Endometrium (tissue), 2 donors: ENCODE results near the gene FMN1.

Source experiments
- FAIRE-seq: peaks from 2 replicates; lab custom pipeline; 2012; peaks lifted over from hg19 to GRCh38; lab: Jason Lieb, UNC
- donor health status: control.
- donor health status: control.

FMN1 gene

DNA sequence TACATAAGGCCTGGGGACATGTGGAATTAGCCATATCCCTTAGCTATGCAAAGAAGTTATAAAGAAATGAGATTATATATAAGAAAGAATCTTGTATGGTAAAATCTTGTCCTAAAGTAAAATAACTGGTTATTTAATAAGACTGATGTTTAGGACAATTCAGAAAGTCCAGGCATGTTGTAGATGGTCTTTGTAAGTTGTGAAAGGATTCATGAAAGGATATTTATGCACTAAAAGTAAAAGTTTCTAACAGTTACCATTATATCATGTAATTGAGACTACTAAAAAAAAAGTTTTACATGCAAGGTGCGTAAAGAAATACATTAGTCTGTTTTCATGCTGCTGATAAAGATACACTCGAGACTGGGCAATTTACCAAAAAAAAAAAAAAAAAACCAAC, 146.3 kb downstream of the FMN1 start:
- no peak for FAIRE-seq

DNA sequence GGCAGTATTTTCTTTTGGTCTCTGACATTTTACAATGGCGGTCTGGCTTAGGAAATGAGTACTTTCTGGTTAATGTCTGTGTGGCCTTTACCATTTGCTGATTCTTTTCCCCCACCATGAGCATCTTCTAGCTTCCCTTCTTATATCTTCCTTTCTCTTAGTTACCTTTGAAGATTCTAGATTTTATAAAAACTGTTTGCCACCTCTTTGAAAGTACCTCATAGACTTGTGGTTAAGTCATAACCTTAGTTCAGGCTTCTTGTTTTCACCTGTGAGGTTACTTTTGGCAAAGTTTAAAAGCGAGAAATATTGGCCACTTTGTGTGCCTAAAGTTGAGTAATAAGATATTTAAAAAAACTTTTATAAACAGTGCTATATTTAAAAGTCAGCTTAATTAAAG, 147.4 kb downstream of the FMN1 start:
- no peak for FAIRE-seq

DNA sequence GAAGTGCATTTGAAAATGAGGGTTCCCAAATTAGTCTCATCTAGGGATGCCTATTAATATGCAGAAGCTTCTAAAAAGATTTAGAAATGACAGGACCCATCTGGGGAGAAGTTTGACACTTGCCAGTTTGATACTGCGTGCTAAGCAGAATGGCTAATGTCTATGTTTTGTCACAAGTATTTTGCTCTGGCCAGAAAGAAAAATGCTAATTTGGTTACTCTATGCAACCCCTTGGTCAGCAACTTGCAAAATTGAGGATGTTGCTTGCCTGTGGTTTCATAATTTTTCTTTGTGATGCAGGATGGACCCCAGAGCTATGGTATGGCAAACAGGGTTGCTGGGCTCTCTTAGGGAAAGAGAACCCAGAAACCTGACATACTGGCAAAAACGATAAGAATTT, 148.2 kb downstream of the FMN1 start:
- FAIRE-seq: no peak

DNA sequence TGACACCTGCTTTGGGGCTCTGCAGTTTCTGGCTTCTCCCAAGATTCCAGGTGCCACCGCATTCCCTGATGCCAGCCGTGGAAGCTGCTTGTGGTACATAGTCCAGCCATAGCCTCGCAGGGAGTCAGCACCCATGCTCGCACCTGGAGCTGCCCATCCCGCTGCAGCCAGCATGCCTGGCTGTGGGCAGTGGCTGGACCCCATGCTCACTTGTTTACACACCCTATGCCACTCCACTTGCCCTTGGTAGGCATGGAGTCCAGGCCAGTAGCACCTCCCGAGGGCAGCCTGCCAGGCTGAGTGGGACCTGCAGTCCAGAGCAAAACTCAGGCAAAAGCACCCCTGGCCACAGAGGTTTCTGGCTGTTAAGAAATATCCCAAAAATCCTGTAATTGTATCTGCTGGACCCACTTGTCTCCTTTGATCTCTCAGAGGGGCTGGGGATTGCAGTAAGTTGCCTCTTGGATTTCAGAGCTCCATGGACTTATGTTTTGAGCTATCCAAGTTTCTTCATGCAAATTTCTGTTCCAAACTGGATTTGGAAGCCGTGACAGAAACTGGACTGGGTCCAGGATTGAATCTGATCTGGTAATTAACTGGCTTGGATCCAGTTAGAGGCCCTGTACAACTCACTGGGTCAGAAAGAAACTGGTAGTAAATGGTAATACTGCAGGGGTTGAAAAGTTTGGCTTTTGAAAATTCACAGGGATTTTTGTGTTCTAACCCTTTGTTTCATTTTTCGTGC, 149.3 kb downstream of the FMN1 start:
- no peak for FAIRE-seq

DNA sequence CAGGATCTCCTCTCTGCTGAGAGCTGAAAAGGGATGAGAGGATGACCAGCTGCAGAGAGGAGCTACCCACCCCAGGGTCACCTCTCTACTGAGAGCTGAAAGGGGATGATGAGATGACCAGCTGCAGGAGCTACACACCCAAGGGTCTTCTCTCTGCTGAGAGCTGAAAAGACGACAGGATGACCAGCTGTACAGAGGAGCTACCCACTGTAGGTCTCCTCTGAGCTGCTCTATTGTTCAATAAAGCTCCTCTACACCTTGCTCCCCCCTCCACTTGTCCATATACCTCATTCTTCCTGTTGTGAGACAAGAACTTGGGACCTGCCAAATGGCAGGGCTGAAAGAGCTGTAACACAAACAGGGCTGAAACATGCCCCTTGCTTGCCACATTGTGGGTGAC, 149.9 kb downstream of the FMN1 start:
- no peak for FAIRE-seq

DNA sequence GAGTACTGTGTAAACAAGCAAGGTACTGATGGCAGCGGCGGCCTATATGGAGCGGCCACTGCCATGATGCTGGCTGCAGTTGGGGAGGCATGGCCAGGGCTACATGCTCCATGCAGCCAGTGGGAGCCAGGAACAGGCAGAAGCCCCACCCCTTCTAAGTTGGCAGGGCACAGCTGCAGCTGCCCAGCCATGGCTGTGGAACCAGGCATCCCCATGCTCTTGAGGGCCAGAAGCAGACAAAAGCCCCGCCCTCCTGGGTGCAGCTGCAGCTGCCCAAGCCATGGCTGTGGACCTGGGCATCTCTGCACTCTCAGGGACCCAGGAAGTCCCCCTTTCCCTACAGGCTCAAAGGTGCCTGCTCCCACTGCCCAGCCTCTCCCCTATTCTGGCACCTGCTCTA, 150.9 kb downstream of the FMN1 start:
- FAIRE-seq: no peak

DNA sequence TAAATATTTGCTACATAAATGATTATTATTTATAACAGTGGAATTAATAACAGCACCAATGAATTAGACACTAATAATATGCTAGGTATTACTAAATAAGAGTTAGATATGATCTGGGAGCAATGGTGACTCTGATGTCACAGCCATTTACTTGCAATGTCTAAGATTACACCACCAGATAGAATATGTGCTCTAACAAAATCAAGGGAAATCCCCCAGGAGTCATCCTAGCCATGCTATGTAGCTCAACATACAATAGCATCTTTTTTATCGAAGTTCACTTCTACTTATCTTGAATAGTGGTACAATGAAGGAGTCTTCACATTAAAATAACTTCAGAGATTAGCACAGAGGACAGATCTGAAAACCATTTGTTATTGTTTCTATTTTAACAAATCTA, 154.0 kb downstream of the FMN1 start:
- no peak for FAIRE-seq

DNA sequence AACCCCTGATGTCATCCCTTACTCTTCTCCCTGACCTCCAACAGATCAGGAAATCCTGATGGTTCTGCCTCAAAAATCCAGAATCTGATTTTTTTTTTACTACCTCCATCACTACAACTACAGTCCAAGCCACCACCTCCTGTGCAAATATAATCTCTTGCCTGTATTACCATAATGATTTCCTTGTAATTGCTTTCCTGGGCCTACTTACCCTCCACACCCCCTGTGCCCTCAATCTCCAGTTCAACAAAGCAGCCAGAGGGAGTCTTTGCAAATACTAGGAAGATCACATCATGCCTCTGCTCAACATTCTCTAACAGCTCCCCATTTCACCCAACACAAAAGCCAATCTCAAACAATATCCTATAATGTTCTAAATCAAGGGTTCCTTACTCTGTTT, 159.9 kb downstream of the FMN1 start:
- no peak for FAIRE-seq

DNA sequence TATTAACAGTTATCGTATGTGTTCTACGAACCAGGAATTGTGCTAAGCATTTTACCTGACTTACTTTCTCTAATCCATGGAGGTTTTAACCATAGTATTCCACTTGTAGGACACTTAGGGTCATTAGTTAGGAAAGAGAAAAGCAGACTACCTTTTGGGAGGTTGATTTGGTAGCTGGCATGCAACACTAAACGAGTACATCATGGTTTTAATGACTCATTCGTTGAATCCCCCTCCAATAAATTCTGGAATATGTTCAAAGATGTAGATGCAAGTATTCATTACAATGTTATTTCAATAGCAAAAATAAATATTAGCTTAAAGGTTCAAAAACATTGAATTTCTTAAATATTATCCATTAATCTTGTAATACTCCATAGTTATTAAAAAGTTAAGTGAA, 162.5 kb downstream of the FMN1 start:
- no peak for FAIRE-seq

DNA sequence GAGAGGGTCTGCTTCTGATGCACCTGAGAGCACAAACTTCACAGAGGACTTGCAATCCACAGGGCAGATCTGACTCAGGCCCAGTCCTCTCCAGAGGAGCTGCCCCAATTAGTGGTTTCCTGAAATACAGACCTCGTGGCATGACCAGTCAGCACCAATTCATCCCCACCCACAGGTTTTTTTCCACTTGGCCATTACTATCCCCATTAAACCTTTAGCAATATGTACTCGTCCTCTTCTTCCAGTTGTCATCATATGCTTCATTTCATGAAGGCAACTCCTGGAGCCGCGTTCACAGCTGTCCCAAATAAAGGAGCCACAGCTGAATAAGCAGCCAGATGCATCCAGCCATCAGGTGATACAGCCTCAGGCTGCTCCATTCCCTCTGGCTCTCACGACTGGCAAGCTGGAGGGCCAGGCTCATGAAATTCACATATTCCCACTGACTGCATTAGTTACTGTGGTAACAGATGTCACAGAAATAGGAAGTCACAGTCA, 163.1 kb downstream of the FMN1 start:
- no peak for FAIRE-seq

DNA sequence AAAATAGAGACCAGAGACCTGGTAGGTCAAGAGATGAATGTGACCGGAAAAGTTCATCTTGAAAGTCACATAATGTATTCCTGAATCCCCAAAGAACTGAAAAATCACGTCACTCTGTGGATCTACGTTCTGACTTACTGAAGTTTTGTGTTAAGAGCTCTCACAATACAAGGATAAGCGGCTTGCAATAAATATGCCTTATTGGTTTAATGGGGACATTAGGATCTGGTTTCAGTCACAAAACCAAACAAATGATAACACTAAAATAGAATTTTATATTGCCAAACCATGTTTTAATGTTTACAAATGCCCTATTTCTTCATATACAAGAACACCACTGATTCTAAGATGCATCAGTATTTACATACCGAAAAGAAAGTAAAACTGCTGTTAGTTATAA, 164.2 kb downstream of the FMN1 start:
- FAIRE-seq: no peak

DNA sequence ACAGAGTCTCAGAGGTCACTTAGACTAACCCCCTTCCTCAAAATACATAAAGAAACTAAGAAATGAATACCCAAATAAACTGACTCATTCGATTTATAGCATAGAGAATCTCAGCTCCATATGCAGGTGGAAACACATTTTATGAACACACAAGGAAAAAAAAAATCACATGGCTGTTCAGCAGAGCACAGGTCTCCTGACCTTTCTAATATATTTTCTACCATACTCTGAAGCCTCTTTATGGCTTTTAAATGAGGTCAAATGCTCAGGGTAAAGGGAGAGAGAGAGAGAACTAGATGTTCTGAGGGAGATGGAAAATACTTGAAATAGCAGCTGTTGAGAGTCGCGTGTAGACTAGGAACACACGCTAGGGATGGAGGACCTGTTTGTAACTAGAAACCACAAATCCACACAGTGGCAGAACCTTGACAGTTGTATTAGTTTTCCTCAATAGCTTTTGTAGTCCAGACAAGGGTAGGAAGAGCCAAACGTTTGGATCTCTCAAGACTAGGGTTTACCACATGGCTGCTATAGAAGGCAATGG, 165.3 kb downstream of the FMN1 start:
- no peak for FAIRE-seq

DNA sequence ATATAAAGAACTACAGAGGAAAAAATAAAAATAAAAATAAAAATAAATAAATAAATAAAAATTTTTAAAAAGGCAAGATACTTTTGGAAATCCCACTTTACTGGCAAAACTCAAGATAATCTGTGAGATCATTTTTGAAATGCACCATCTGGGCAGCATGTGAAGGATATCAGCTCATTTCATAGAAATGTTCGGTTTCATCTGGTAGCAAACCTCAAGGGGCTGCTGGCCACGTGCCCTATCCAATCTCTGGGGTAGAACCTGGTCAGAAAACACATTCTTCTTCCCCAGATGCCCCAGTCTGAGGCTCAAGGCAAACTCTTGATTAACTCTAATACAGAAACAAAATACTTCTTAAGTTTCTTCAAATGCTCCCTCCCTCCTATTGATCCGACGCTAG, 166.0 kb downstream of the FMN1 start:
- no peak for FAIRE-seq

DNA sequence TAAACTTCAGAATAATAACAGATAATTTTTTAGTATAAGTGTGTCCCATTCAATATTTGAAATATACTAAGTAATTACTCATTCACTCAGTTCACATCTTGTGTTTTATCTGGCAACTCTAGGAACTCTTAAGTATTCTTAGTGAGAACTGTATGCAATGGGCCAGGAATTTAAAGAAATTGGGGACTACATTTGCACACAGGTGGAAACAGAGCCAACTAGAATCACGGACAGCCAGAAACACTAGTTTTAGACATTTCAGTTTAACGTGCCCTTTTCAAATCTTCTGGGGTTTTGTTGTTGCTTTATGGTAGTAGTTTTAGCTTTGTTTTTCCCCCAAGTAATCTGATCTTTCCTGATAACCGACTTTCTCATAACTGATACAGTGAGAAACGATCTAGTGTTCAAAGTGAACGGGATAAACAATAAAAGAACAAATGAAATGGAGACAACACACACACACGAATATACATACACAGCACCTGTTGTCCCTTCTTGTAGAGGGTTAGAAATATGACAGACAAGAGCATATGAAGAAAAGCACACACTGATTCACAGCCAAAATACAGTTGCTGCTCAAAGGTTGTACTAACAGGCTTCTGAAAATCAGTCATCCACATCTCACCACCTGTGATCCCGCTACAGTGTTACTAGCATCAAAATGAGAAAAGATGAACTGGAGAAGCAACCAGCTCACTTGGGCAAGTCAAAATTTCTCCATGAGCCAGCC, 167.0 kb downstream of the FMN1 start:
- FAIRE-seq: no peak

DNA sequence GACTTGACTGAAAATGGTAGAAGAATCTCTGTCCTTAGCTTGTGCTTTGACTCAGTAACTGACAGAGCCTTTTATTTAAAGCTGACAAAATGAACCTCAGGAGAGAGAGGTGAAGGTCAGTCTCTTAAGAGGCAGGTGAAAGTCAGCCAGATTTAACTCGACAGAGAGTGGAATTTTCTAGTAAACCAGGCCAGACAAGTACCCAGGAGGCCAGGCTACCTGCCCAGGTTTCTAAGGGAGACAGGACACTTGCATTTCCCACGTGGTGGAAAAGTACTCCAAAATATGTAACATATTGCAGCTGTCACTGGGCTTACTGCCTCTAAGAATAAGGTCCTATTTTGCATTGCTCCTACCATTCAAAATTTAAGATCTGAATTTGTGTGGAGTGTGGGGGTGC, 167.9 kb downstream of the FMN1 start:
- FAIRE-seq: no peak

DNA sequence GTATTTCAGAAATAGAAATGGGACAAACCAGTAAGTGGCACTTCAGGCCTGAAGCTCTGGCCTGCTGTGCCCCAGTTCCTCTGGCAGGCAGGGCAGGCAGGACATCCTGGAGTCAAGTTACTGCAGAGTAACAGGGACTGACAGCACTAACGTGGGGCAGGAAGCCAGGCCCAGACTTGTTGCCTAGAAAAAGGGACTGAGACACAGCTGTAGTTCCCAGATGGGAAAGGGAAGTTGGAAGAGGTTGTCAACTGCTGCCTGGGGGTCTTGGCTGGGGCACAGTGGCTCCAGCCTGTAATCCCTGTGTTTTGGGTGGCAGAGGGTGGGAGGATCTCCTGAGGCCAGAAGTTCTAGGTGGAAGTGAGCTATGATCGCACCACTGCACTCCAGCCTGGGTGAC, 171.9 kb downstream of the FMN1 start:
- no peak for FAIRE-seq

DNA sequence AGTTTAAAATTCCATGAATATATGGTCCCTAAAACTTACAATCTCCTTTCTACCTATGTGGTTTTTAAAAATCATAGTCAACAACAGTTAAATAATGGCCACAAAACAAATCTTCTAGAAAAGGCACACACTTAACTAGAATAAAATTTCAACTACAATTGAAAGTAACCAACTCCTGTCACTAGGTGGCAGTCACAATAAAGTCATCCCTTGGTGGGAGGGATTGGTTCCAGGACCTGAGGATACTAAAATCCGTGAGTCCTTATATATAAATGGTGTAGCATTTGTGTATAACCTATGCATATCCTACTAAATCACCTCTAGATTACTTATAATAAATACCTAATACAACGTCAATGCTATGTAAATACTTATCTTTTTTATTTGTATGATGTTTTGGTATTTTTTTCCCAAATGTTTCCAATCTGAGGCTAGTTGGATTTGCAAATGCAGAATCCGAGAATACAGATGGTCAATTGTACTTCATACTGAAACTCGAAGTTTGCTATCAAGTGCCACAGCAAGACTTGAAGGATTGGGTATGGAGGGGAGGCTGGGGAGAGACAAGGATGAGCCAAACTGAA, 172.6 kb downstream of the FMN1 start:
- FAIRE-seq: peak; percentile 84

DNA sequence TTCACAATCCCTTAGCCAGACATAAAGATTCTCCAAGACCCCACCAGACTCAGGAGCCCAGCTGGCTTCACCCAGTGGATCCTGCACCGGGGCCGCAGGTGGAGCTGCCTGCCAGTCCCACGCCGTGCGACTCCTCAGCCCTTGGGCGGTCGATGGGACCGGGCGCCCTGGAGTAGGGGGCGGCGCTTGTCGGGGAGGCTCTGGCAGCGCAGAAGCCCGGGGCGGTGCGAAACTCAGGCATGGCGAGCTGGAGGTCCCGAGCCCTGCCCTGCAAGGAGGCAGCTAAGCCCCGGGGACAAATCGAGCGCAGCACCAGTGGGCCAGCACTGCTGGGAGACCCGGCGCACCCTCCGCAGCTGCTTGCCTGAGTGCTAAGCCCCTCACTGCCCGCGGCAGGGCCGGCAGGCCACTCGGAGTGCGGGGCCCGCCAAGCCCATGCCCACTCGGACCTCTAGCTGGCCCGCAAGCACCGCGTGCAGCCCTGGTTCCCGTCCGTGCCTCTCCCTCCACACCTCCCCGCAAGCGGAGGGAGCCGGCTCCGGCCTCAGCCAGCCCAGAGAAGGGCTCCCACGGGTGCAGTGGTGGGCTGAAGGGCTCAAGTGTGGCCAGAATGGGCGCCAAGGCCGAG, 175.0 kb downstream of the FMN1 start:
- no peak for FAIRE-seq

DNA sequence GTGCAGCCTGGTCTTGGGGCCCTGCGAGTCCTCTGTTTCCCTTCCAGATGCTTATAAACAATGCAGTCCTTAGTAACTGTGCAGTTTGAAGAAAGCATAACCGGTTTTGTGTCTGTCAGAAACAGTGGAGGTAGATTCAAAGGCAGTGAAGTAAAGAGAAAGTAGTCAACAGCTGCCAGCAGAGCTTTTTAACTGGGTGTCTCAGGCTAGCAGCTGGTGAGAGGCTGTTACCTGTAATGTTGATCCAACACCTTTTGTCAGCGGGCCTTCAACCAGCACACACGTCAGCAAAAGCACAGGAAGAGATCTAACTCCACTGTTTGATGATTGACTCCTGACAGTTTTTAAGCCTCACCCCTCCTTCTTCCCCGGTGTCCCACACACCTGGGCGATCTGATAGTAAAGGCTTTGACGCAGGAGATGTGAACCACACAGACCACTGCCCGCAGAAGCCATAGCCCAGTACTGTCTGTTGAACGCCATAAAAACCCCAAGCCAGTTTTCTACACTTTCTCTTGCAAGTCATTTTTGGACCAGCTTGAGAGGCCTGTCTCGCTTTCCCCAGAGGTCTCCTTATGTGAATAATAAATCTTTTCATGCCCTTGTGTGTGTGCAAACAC, 178.0 kb downstream of the FMN1 start:
- FAIRE-seq: no peak

DNA sequence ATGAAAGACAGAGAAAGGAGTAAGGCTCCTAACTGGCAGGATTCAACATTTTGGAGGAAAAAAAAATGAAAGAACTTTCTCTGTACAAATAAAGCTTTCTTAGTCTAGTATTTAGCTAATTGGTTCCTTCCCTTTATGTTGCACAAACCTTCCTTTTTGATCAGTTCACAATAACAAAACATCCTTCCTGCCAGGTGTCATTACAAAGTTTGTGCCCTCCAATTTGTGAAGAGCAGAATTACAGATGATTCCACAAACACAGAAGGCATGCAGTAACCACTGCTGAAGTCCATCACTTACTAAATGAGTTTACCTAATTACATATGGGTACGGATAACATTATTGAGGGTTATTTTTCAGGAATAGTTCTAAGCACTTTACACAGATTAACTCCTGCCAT, 179.9 kb downstream of the FMN1 start:
- FAIRE-seq: no peak

DNA sequence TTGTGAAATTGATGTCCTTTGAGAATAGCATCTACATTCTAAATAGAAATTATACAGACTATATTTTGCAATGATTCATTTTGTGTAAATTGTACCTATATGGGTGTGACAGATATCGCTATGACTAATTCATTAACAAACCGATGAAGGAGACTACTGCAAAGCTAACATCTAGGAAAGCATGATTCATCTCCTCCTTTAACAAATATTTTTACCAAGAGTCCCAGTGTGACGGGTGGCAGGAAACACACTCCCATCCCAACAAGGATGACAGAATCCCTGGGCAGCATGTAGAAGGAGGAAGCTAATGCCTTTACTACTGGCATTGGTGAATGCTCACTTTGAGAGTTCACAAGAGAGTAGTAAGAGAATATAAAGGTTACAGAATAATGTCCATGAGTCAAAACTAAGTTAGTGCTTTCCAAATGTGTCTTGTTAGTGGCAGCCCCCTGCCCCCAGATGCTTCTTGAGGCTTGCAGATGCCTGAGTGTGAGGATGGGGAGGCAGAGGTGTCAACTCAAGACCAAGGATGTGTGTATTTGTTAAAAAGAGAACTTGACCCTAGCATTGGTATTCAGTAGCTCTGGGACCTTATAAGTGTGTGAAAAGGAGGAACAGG, 180.6 kb downstream of the FMN1 start:
- no peak for FAIRE-seq

DNA sequence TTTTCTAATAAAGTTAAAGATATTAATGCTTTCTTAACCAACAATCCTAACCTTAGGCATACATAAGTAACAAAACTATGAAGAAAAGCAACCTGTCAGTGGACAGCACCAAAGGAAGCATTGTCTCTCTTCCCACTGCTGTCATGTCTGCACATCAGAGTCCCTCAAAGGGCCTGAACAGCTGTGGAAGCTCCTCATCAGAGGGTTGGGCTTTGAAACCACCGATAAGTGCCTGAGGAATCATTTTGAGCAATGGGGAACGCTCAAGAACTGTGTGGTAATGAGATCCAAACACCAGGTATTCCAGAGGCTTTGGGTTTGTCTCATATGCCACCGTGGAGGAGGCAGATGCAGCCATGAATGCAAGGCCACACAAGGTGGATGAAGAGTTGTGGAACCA, 182.5 kb downstream of the FMN1 start:
- FAIRE-seq: no peak
